ENCODE data around the gene TMEM132D. TPM values are rescaled to one million over a fixed set of nuclear protein-coding genes. Genes with fewer than 3 reads are reported as not detected.

The TMEM132D gene
- total and polyA plus RNA-seq, 2 of the 8 experiments (the other 6 are each of a cell fraction or from before 2014, with no cell fraction given): 3.5 to 10.1 TPM

DNA sequence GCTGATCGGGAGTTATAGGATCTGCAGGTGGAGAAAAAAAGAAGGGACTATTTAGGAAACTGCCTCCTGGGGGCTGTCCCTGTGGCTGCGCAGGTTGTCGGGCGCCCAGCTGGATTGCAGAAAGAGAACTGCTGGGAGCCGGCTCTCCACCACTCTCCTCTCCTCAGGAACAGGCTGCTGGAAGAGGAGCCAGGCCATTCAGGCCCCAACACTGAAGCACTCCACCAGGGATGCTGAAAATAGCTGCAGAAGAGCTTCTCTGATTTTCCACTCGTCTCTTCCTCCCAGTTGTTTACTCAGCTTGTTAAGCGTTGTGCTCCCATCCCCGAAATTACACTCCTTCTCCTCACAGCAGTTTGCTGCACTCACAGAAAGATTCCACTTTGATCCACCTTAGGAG, 703.2 kb downstream of the TMEM132D start (continued):
- TF ChIP-seq KDM1A (IDR thresholded peaks at IDR 0.05; ENCODE audit: borderline replicate concordance, low read length): no peak
- no peak for TF ChIP-seq GTF2F1 (IDR thresholded peaks at IDR 0.05; ENCODE audit: borderline replicate concordance, low read depth, low read length)
- TF ChIP-seq JUND (IDR thresholded peaks at IDR 0.05; ENCODE audit: low read length): no peak

All from H1 (cell line).